CD4-positive, alpha-beta T cell treated with Interleukin-6 for 4 hours (primary cell): ENCODE results near the gene SGCD.

Experiments
- DNase-seq: peaks from one replicate; pipeline ENCODE4 v3.0.0-alpha.2; 2020; ENCODE audit warnings: mixed read lengths

Gene SGCD

GRCh38 chr5:156522651-156523529 lies 195.9 kb downstream of the SGCD start:
- DNase-seq = no peak

- no peak for DNase-seq
These were observed 196.6 kb downstream of the SGCD start for GRCh38 chr5:156523607-156524006.

- DNase-seq = no peak
These were observed 199.3 kb downstream of the SGCD start for GRCh38 chr5:156526081-156526925.

- no peak for DNase-seq
These were observed 200.6 kb downstream of the SGCD start for GRCh38 chr5:156527611-156528010.

- DNase-seq = no peak
These were observed 201.7 kb downstream of the SGCD start for GRCh38 chr5:156528673-156529072.

GRCh38 chr5:156529892-156530291 lies 202.9 kb downstream of the SGCD start:
- no peak for DNase-seq

- no peak for DNase-seq
These were observed 204.2 kb downstream of the SGCD start for GRCh38 chr5:156531199-156531598.

GRCh38 chr5:156532921-156533320 lies 206.0 kb downstream of the SGCD start:
- DNase-seq = no peak

GRCh38 chr5:156534085-156534484 lies 207.1 kb downstream of the SGCD start:
- no peak for DNase-seq

GRCh38 chr5:156534906-156535485 lies 208.0 kb downstream of the SGCD start:
- DNase-seq = no peak

GRCh38 chr5:156540491-156540890 lies 213.5 kb downstream of the SGCD start:
- no peak for DNase-seq

- DNase-seq = no peak
These were observed 214.6 kb downstream of the SGCD start for GRCh38 chr5:156541582-156541981.

- no peak for DNase-seq
These were observed 216.6 kb downstream of the SGCD start for GRCh38 chr5:156543348-156544145.

- no peak for DNase-seq
These were observed 225.9 kb downstream of the SGCD start for GRCh38 chr5:156552855-156553358.

- DNase-seq = no peak
These were observed 229.9 kb downstream of the SGCD start for GRCh38 chr5:156556666-156557406.

GRCh38 chr5:156560002-156560401 lies 233.0 kb downstream of the SGCD start:
- DNase-seq = no peak

GRCh38 chr5:156561651-156562050 lies 234.7 kb downstream of the SGCD start:
- DNase-seq = no peak

- DNase-seq = no peak
These were observed 243.7 kb downstream of the SGCD start for GRCh38 chr5:156570615-156571014.

- DNase-seq = no peak
These were observed 254.8 kb downstream of the SGCD start for GRCh38 chr5:156581725-156582124.

GRCh38 chr5:156582193-156582598 lies 255.2 kb downstream of the SGCD start:
- DNase-seq = no peak

- DNase-seq = no peak
These were observed 257.9 kb downstream of the SGCD start for GRCh38 chr5:156584871-156585270.

GRCh38 chr5:156585999-156586398 lies 259.0 kb downstream of the SGCD start:
- DNase-seq = no peak
